HepG2 (cell line): ENCODE data around the gene SPRN. TPM values are rescaled to one million over a fixed set of nuclear protein-coding genes. Genes with fewer than 3 reads are reported as not detected.
A peak's percentile ranks its signal among the peaks of the same experiment; 100 is the strongest.

Experiments
- ATF2 ChIP-seq: sonication (generic); formaldehyde crosslinking; IDR thresholded peaks from 2 replicates; pipeline ENCODE4 v1.4.0; 2020; ENCODE audit warnings: missing genetic modification reagents
- HMGXB4 ChIP-seq, 2 experiments: sonication (generic) in 1 of 2; formaldehyde crosslinking in 1 of 2; IDR thresholded peaks; 2 replicates each; pipeline versions ENCODE4 v1.4.0 to v1.6.1; 2018 to 2020; ENCODE audit warnings: missing genetic modification reagents in 2 of 2, borderline replicate concordance in 1 of 2, low read depth in 1 of 2, mild to moderate bottlenecking in 1 of 2, missing biosample characterization in 1 of 2
- KLF13 ChIP-seq: sonication (generic); formaldehyde crosslinking; IDR thresholded peaks from 2 replicates; pipeline ENCODE4 v1.4.0; 2020; ENCODE audit warnings: mild to moderate bottlenecking, missing genetic modification reagents
- RARA ChIP-seq: IDR thresholded peaks from 2 replicates; pipeline ENCODE4 v1.6.1; 2016; ENCODE audit warnings: missing genetic modification reagents, missing compliant biosample characterization
- TRAFD1 ChIP-seq: sonication (generic); formaldehyde crosslinking; IDR thresholded peaks from 2 replicates; pipeline ENCODE4 v1.5.1; 2020; ENCODE audit warnings: missing genetic modification reagents, mild to moderate bottlenecking, borderline replicate concordance
- ZBTB33 ChIP-seq: sonication (generic); formaldehyde crosslinking; IDR thresholded peaks from 2 replicates; pipeline ENCODE4 v1.4.0; 2020; ENCODE audit warnings: missing genetic modification reagents
- ZBTB49 ChIP-seq: sonication (generic); formaldehyde crosslinking; IDR thresholded peaks from 2 replicates; pipeline ENCODE4 v1.4.0; 2020; ENCODE audit warnings: missing genetic modification reagents, borderline replicate concordance
- ZNF264 ChIP-seq: sonication (generic); formaldehyde crosslinking; IDR thresholded peaks from 2 replicates; pipeline ENCODE4 v1.4.0; 2020; ENCODE audit warnings: missing genetic modification reagents
- ZNF326 ChIP-seq: sonication (generic); formaldehyde crosslinking; IDR thresholded peaks from 2 replicates; pipeline ENCODE4 v1.4.0; 2020; ENCODE audit warnings: missing genetic modification reagents, borderline replicate concordance
- ZNF414 ChIP-seq: sonication (generic); formaldehyde crosslinking; IDR thresholded peaks from 2 replicates; pipeline ENCODE4 v1.5.0; 2020; ENCODE audit warnings: missing genetic modification reagents
- ZNF740 ChIP-seq: sonication (generic); formaldehyde crosslinking; IDR thresholded peaks from 2 replicates; pipeline ENCODE4 v1.4.0; 2020; ENCODE audit warnings: missing genetic modification reagents
- ZNF784 ChIP-seq: sonication (generic); formaldehyde crosslinking; IDR thresholded peaks from 2 replicates; pipeline ENCODE4 v1.5.1; 2020; ENCODE audit warnings: missing genetic modification reagents, mild to moderate bottlenecking, borderline replicate concordance
- ZNF839 ChIP-seq: sonication (generic); formaldehyde crosslinking; IDR thresholded peaks from 2 replicates; pipeline ENCODE4 v1.4.0; 2020; ENCODE audit warnings: missing genetic modification reagents, mild to moderate bottlenecking, borderline replicate concordance
- polyA plus RNA-seq, 8 experiments: library from polyadenylated mRNA; depleted of rRNA in 3 of 8; stranded (reverse) in 7 of 8; unstranded in 1 of 8; fragments of >200 nt; fragmentation: Illumina TruSeq in 4 of 8; extraction: Trizol in 4 of 8; gene quantifications; 2 replicates each; pipeline versions ENCODE4 v1.2.1 to v1.2.3, GENCODE V29; 2011 to 2016; ENCODE audit warnings: low read depth in 4 of 8, missing spikeins in 1 of 8, mixed read lengths in 1 of 8; ENCODE audit not compliant: insufficient read depth in 1 of 8
- total RNA-seq, 5 experiments: library from RNA; depleted of rRNA; stranded (reverse); fragments of >200 nt; fragmentation: Illumina TruSeq; extraction: Trizol; gene quantifications; 2 replicates each; pipeline ENCODE4 v1.2.3, GENCODE V29; 2016; ENCODE audit warnings: low read depth in 1 of 5

Gene SPRN
- total and polyA plus RNA-seq, 2 of the 13 experiments (the other 11 are each of a cell fraction or from before 2014, with no cell fraction given), result not detected

- TF ChIP-seq RARA (CRISPR knock-in tag) (peak; percentile 65; the same call in 1 of the 2 replicates), ZNF740 (CRISPR knock-in tag) (0 out of 2 replicates have a peak, but pooled peaks have one; percentile 57), ZBTB49 (CRISPR knock-in tag) (no peak), ZBTB33 (CRISPR knock-in tag) (peak; percentile 25; the same call in 1 of the 2 replicates), KLF13 (peak; percentile 82; the same call in 1 of the 2 replicates), ZNF784 (CRISPR knock-in tag) (peak; percentile 94), TRAFD1 (CRISPR knock-in tag) (no peak), ZNF326 (CRISPR knock-in tag) (no peak), ZNF414 (peak; percentile 96), ZNF264 (CRISPR knock-in tag) (0 out of 2 replicates have a peak, but pooled peaks have one; percentile 43), HMGXB4 (CRISPR knock-in tag; IDR thresholded peaks at IDR 0.05; ENCODE audit: borderline replicate concordance in 1 of 2, low read depth in 1 of 2) (peak; percentile 88 to 91), ZNF839 (CRISPR knock-in tag) (peak; percentile 96), ATF2 (CRISPR knock-in tag) (peak; percentile 74; the same call in 1 of the 2 replicates)
These were observed 30.3 kb downstream of the SPRN start, which contains the start of gene MTG1 (continued) for GRCh38 chr10:133394064-133394663.
